ENCODE data around the gene SSC4D. TPM values are rescaled to one million over a fixed set of nuclear protein-coding genes. Genes with fewer than 3 reads are reported as not detected.
"Not testable (repeated sequence)": the region's sequence is repeated elsewhere in the genome, so short reads cannot be mapped to it uniquely, and the experiment has no call there.

Gene SSC4D
- total RNA-seq, 1 donor from 2014 or later = 0.89 TPM

DNA sequence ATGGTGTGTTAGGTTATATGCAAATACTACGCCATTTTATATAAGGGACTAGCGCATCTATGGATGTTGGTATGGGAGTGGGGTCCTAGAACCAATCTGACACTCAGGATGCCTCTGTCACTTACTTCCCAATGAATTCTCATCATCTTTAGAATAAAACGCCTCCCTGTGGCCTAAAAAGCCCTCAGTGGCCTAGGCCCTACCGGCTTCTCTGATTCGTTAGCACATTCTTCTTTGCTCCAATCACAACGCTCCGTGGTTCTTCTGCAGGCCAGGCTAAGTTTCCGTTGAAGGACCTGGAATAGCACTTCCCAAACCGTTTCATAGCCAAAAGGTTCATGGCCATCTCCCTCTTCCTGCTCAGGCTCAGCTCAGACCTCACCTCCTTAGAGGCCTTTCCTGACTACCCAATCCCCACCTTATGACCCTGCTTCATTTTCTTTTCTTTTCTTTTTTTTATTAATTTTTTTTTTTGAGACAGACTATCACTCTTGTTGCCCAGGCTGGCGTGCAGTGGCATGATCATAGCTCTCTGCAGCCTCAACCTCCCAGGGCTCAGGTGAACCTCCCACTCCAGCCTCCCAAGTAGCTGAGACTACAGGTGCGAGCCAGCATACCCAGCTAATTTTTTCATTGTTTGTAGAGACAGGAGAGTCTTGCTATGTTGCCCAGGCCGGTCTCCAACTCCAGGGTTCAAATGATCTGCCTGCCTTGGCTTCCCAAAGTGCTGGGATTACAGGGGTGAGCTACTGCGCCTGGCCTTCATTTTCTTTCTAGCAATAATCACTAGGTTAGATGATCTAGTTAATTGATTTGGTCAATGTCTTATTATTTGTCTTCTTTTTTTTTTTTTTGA, 26.2 kb downstream of the SSC4D start:
- no peak for DNase-seq

DNA sequence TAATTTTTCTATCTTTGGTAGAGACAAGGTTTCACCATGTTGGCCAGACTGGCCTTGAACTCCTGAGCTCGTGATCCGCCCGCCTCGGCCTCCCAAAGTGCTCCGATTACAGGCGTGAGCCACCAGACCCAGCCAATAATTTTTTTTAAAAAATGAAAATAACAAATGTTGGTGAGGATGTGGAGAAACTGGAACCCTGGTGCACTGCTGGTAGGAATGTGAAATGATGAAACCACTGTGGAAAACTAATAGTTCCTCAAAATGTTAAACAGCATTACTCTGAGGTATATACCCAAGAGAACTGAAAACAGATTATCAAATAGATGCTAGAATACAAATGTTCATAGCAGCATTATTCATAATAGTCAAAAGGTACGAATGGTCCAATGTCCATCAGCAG, 27.7 kb downstream of the SSC4D start:
- DNase-seq = no peak

DNA sequence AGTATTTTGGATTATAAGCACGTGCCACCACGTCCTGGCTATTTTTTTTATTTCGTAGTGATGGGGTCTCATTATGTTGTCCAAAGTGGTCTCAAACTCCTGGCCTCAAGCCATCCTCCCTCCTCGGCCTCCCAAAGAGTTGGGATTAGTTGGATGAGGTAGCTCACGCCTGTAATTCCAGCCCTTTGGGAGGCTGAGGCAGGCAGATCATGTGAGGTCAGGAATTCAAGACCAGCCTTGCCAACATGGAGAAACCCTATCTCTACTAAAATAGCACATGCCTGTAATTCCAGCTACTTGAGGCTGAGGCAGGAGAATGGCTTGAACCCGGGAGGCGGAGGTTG, 28.9 kb downstream of the SSC4D start:
- no peak for DNase-seq

DNA sequence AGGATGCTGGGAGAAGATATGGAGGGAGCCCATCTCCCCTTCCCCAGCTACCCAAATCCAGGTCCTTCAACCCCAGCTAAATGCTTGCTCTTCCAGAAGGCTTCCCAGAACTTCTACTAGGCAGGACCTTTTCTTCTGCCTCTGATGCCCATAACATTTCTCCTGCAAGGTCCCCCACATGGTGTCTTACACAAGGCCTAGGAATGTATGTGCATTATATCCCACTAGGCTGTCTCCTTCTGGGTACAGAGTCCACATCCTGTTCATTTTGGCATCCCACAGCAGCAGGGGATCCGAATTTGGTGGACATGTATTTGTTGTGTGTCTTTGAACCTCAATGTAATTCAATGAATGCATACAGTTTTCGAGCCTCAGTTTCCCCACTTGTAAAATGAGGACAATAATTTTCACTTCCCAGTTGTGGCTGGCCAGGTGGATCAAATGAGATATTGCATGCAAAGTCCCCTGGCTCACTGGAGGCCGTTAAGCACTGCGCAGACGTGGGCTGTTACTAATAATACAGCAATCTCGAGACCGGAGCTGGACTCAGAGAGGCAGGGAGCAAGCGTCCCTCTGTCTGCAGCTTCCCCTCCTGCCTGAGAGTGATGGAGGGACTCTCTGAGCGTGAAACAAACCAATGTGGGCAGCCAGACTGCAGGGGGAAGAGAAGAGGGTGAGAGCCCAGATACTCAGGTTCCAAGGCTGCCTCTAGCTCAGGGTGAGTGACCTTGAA, 32.1 kb downstream of the SSC4D start:
- DNase-seq = no peak

DNA sequence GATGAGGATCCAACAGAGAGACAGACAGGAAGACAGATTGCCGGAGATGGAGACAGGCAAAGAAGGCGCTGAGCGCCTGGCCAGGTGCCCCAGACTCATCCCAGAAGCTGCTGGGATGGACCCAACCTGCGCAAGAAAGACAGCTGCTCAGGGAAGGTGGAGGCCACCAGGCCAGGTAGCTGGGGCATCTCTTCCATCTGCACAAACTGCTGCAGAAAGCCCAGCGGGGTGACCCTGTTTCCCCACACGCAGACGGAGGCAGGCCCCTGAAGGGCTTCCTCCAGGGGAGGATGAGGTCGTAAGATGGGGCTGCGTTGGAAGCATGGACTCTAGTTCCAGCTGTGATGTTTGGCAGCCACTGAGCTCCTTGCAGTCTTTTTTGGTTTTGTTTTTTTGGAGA, 34.2 kb downstream of the SSC4D start:
- no peak for DNase-seq

DNA sequence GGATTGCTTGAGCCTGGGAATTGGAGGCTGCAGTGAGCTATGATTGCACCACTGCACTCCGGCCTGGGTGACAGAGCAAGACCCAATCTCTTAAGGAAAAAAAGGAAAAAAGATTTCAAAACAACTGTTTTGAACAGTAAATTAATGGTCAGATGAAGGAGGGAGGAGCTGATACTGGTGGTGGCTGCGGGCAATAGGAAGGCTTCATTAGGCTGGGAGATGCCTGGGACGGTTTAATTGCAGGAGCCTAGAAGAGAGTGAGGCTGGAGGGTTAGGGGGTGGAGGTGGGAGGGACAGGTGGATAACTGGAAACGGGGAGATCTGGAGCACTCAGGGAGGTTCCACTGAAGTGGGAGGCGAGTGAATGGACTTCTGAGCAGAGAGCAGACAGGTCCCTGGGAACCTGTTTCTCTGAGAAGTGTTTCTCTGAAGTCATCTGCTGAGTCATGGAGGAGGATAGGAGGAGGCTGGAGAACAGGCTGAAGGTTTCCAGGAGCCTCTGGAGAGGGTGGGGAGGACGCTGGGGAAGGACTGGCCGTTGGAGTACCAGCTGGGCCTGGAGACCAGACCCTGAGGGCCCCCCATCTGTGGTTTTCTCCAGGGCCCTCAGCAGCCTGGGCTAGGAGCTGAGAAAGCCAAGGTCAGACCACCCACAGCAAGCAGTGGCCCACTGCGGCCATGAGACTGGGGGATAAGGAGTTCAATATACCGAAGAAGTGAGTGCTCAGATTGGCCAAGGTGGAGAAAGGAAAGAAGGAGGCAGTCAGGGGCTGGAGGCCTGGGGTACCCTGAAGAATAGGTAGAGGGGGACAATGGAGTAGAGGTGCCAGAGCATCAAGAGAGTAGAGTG, 36.3 kb downstream of the SSC4D start:
- DNase-seq = no peak

GRCh38 chr7:76371396-76371795, 38.1 kb downstream of the SSC4D start:
- no peak for DNase-seq

DNA sequence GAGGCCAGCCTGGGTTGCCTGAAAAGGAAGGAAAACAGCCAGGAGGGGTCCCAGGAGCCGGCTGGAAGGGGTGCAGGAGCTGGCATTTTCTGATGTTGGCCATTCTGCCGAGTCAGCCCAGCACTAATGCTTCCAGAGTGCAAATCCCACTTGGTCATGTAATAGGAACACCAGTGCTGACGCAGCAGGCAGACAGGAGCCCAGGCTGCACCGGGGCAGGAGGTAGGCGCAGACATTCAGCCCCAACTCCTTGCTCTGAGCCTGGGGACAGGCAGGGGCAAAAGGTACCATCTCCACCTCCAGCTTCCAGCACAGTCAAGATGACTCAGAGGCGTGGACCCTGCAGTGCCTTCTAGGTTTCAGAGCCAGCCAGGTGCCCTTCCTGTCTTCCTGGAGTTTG, 40.5 kb downstream of the SSC4D start:
- DNase-seq = no peak

- DNase-seq = no peak
Measured at GRCh38 chr7:76368190-76368589, 41.3 kb downstream of the SSC4D start.

- no peak for DNase-seq
Measured at GRCh38 chr7:76364198-76364584, 45.3 kb downstream of the SSC4D start.

DNA sequence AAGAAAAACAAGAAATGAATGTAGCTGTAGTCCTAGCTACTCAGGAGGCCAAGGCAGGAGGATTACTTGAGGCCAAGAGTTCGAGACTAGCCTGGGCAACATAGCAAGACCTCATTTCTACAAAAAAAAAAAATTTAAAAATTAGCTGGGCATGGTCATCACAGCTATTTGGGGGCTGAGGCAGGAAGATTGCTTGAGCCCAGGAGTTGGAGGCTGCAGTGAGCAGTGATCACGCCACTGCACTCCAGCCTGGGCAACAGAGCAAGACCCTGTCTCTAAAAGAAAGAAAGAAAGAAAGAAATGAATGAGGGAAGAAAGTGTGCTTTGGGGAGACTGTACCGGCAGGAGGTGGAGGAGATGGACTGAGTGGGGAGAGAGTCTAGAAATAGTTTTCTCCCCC, 45.7 kb downstream of the SSC4D start:
- not testable (repeated sequence) for DNase-seq

DNA sequence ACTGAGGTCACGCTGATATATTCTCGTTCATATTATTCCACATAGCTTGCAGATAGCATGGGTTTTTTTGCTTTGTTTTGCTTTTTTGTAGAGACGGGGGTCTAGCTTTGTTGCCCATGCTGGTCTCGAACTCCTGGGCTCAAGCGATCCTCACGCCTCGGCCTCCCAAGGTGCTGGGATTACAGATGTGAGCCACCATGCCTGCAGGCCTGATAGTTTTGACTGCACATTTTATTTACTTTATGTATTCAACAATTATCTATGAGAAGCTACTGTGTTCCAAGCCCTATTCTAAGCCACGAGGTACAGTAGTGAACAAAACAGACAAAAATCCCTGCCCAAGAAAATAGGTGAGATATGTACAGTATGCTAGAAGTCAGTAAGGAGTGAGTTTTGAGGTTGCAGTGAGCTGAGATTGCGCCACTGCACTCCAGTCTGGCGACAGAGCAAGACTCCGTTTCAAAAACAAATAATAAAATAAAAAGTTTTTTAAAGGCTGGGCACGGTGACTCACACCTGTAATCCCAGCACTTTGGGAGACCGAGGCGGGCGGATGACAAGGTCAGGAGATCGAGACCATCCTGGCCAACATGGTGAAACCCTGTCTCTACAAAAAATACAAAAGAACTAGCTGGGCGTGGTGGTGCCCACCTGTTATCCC, 49.4 kb downstream of the SSC4D start:
- DNase-seq = no peak

GRCh38 chr7:76359111-76359977, 50.2 kb downstream of the SSC4D start:
- peak; percentile 97 for DNase-seq

GRCh38 chr7:76358481-76359110, 50.9 kb downstream of the SSC4D start, which contains the start of gene YWHAG:
TSS of gene YWHAG (minus strand) at chr7:76358991. CDS start at chr7:76358808, 183 bp downstream.
- peak; percentile 95 for DNase-seq

GRCh38 chr7:76358011-76358480, 51.5 kb downstream of the SSC4D start:
- DNase-seq = no peak

GRCh38 chr7:76357475-76358010, 52.0 kb downstream of the SSC4D start:
- DNase-seq = peak; percentile 41

DNA sequence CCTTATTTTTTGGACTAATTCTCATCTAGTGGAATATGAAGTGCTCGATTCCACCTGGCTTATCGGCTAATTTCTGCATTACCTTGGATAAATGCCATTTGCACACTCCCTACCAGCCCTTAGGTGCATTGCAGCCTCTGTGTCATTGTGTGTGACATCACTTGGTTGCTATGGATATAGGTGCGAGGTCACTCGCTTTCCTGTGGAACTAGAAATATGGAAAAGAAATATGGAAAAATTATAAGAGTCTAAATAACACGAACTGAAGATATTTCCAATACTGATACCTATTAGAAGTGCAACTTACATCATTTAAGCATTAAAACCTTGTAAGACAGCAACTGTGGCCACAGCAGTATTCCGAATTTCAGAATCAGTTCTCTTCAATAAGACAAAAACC, 52.7 kb downstream of the SSC4D start:
- peak; percentile 23 for DNase-seq

DNA sequence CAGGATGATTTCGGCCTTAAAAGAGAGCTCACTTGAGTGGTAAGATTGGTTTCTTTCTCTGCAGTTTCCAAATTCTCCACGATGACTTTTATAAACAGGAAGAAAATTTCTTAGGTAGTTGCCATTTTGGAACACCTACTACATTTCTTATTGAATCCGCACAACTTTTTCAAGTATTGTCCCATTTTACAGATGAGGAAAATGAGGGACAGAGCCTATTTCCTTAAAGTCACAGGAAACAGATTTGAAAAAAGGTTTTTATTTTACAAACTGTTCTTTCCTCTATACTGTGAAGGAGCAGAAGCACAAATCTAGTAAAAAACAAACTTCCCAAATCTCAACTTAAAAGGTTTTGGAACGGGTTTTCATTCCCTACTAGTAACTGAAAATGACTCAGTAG, 53.4 kb downstream of the SSC4D start:
- DNase-seq = no peak

- DNase-seq = no peak
Measured at GRCh38 chr7:76354981-76355730, 54.3 kb downstream of the SSC4D start.
